ENCODE data around the gene VPS13D. TPM values are rescaled to one million over a fixed set of nuclear protein-coding genes. Genes with fewer than 3 reads are reported as not detected.

The VPS13D gene
- total RNA-seq, 4 donors from 2014 or later = 60.9 to 91.6 (median 71.6) TPM

DNA sequence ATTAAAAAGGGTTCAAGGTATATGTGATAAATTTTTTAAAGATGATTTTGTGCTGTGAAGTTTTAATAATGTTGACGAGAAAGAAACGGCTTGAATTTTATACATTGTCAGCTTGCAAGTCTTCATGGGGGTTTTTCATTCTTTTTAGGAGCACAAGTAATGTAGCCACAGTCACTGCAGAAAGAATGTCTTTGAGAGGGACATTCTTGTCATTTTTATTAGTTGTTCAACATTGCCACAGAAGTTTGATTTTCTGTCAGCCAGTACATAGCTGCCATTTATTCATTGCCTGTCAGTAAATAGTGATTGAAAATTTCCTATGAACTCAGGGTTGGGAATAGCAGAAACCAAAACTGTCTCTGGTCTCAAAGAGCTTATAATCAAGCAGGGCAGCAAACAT lies 231.9 kb downstream of the VPS13D start:
- Histone ChIP-seq H3K27ac (peak overlapping the region; percentile 75 to 89 (median 80)), H3K4me3 (no peak overlapping the region), H3K4me1 (peaks cover 65 to 78% of the 10 kb centered on the region in 2 donors), H3K9me3 (no peaks in the 10 kb centered on the region), H3K27me3 (no peaks in the 10 kb centered on the region), H3K36me3 (no peaks in the 10 kb centered on the region)
- in situ Hi-C loops (cut with MboI; ENCODE audit: low sequenced_read_pairs in 4 of 4) = no loop called here
- TF ChIP-seq POLR2A (IDR thresholded peaks at IDR 0.05) = no peak
- TF ChIP-seq, protein P1, sequence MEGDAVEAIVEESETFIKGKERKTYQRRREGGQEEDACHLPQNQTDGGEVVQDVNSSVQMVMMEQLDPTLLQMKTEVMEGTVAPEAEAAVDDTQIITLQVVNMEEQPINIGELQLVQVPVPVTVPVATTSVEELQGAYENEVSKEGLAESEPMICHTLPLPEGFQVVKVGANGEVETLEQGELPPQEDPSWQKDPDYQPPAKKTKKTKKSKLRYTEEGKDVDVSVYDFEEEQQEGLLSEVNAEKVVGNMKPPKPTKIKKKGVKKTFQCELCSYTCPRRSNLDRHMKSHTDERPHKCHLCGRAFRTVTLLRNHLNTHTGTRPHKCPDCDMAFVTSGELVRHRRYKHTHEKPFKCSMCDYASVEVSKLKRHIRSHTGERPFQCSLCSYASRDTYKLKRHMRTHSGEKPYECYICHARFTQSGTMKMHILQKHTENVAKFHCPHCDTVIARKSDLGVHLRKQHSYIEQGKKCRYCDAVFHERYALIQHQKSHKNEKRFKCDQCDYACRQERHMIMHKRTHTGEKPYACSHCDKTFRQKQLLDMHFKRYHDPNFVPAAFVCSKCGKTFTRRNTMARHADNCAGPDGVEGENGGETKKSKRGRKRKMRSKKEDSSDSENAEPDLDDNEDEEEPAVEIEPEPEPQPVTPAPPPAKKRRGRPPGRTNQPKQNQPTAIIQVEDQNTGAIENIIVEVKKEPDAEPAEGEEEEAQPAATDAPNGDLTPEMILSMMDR (IDR thresholded peaks at IDR 0.05 in 4 of 5, conservative IDR thresholded peaks at IDR 0.05 in 1 of 5) = no peak
- no peak for ATAC-seq
- intact Hi-C loops (cut with DNase I; ENCODE audit: low total_unique reads) = loop anchor here (5.0 kb wide), 1 partner anchor 136 kb away; no protein-coding TSS in a partner anchor
- DNase-seq = no peak

- H3K4me3 ChIP-seq = no peak overlapping the region
- in situ Hi-C loops (cut with MboI; ENCODE audit: low sequenced_read_pairs in 4 of 4) = no loop called here
- TF ChIP-seq, protein P1 (IDR thresholded peaks at IDR 0.05 in 4 of 5, conservative IDR thresholded peaks at IDR 0.05 in 1 of 5) = no peak
- TF ChIP-seq POLR2A (IDR thresholded peaks at IDR 0.05) = no peak
Observed at GRCh38 chr1:12462586-12462985, 232.8 kb downstream of the VPS13D start.

GRCh38 chr1:12464045-12464461 lies 234.2 kb downstream of the VPS13D start:
- intact Hi-C loops (cut with DNase I; ENCODE audit: low total_unique reads) = loop anchor here (5.0 kb wide), 1 partner anchor 133 kb away; no protein-coding TSS in a partner anchor
- Histone ChIP-seq H3K4me3 (no peak overlapping the region), H3K27me3 (no peaks in the 10 kb centered on the region), H3K9me3 (no peaks in the 10 kb centered on the region), H3K27ac (peak overlapping the region; percentile 67 to 89 (median 81)), H3K4me1 (peaks cover 58 to 65% of the 10 kb centered on the region in 2 donors), H3K36me3 (no peaks in the 10 kb centered on the region)
- peak; percentile 47 to 59 for DNase-seq
- in situ Hi-C loops (cut with MboI; ENCODE audit: low sequenced_read_pairs in 4 of 4) = no loop called here
- TF ChIP-seq, protein P1 (IDR thresholded peaks at IDR 0.05 in 4 of 5, conservative IDR thresholded peaks at IDR 0.05 in 1 of 5) = no peak
- TF ChIP-seq POLR2A (IDR thresholded peaks at IDR 0.05) = no peak
- ATAC-seq = peak; percentile 60 to 79

More at GRCh38 chr1:12462586-12462985, 232.8 kb downstream of the VPS13D start:
- H3K27ac ChIP-seq = peak overlapping the region in 3 of 4 donors; percentile 75 to 89 (median 83)
- no peaks in the 10 kb centered on the region for H3K27me3 ChIP-seq
- intact Hi-C loops (cut with DNase I; ENCODE audit: low total_unique reads) = loop anchor here (5.0 kb wide), 1 partner anchor 135 kb away; no protein-coding TSS in a partner anchor
- ATAC-seq (no peak), DNase-seq (no peak)
- H3K36me3 ChIP-seq = no peaks in the 10 kb centered on the region
- H3K4me1 ChIP-seq = peaks cover 65 to 74% of the 10 kb centered on the region in 2 donors
- no peaks in the 10 kb centered on the region for H3K9me3 ChIP-seq

DNA sequence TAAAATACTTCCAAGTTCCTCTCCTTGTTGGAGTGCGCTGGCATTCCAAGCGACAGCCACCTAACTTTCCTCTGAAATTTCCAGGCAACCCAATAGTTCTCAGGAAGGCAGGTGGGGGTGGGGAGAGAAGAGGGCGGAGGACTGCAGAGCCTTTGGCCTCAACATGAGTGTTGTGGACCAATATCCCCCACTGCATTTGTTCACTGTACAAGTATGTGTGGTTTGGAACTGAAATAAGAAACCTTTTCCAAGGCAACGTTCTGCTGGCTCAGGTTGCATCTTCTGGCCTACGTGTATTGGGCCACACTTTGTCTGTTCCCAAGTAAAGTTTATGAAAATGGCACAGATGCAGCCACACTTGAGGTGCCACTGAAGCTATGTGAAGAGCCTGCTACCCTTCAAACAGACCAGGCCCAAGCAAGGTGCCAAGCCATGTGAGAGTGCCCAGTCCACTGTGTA lies 234.8 kb downstream of the VPS13D start:
- ATAC-seq = peak; percentile 91 to 97
- intact Hi-C loops (cut with DNase I; ENCODE audit: low total_unique reads) (loop anchor here (5.0 kb wide), 1 partner anchor 133 kb away; no protein-coding TSS in a partner anchor), in situ Hi-C loops (cut with MboI; ENCODE audit: low sequenced_read_pairs in 4 of 4) (no loop called here)
- no peaks in the 10 kb centered on the region for H3K9me3 ChIP-seq
- TF ChIP-seq, protein P1 (IDR thresholded peaks at IDR 0.05 in 4 of 5, conservative IDR thresholded peaks at IDR 0.05 in 1 of 5) = no peak
- TF ChIP-seq POLR2A (IDR thresholded peaks at IDR 0.05) = no peak
- H3K27me3 ChIP-seq = no peaks in the 10 kb centered on the region
- peak overlapping the region; percentile 67 to 89 (median 81) for H3K27ac ChIP-seq
- H3K4me3 ChIP-seq = peak overlapping the region in 1 of 4 donors; percentile 4
- H3K4me1 ChIP-seq = peaks cover 61 to 70% of the 10 kb centered on the region in 2 donors
- peak; percentile 84 to 88 for DNase-seq
- H3K36me3 ChIP-seq = no peaks in the 10 kb centered on the region
